22Rv1 (cell line): ENCODE measurements around the gene KLF17.

Experiments used
- CTCF ChIP-seq: fragments of 450-650 bp; IDR thresholded peaks from 2 replicates; pipeline ENCODE4 v1.5.1; 2017; ENCODE audit warnings: mild to moderate bottlenecking
- ZFX ChIP-seq: fragments of 450-650 bp; IDR thresholded peaks from 2 replicates; pipeline ENCODE4 v1.6.1; 2017; ENCODE audit warnings: antibody characterized with exemption, borderline replicate concordance

DNA sequence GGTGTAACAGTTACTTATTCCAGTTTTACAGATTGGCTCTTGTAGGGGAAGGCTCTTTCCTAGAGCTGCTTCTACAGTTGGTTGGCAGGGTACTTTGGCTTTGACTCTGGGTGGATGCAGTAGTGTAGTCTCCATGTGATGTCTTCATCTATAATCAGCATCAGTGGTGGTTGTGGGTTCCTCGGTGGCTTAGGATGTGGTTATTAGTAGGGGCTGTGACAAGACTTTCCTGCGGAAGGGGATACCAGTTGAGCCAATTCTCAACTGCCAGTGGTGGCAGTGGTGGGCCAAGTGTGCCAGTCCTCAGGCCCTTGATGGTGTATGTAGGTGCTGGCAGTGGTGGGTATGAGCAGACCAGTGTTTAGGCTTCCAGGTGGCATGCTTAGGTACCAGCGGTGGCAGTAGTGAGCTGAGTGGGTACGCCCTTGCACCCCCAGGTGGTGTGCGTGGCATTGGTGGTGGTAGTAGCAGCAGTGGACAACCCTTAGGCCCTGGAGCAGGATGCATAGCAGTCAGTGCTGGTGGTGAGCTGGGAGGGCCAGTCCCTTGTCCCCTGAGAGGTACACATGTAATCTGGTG lies 50.0 kb downstream of the KLF17 start:
- TF ChIP-seq CTCF (0 out of 2 replicates have a peak, but pooled peaks have one; percentile 4), ZFX (no peak)
